Measurements from ENCODE around the gene LETMD1. TPM values are rescaled to one million over a fixed set of nuclear protein-coding genes. Genes with fewer than 3 reads are reported as not detected.
A peak's percentile ranks its signal among the peaks of the same experiment; 100 is the strongest.

Gene LETMD1
- total and polyA plus RNA-seq, 2 donors from 2014 or later = 54.4 to 68.2 TPM

DNA sequence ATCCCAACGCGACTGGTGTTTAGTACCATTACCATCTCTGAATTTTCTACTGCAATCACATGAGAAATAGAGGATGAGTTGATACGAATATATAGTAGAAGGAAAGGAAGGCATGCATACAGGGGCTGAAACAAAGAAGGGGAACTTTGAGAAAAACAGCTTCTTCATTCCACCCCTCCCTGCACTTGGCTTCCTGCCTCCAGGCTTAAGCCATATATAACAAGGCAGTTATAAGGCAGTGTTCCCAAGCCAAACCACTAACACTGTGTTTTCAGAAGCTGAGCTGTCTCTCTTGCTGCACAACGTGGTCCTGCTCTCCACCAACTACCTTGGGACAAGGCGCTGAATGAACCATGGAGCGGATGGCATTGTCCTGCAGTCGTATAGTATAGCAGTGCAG, 11.0 kb downstream of the LETMD1 start:
- H3K9me3 ChIP-seq (ENCODE audit: control insufficient read depth in 2 of 3, insufficient read depth in 1 of 3, low read length in 3 of 3) = no peaks in the 10 kb centered on the region
- intact Hi-C loops (cut with DNase I) = no loop called here
- H3K27me3 ChIP-seq (ENCODE audit: control insufficient read depth, insufficient read depth, low read length) = no peaks in the 10 kb centered on the region
- H3K4me3 ChIP-seq (ENCODE audit: low read length in 3 of 3) = no peak overlapping the region
- H3K36me3 ChIP-seq (ENCODE audit: control insufficient read depth in 2 of 3, insufficient read depth in 3 of 3, low read length in 3 of 3) = peaks cover 4 to 55% (median 34%) of the 10 kb centered on the region in 3 donors
- no peak for FAIRE-seq
- no peak for TF ChIP-seq CTCF (IDR thresholded peaks at IDR 0.05; ENCODE audit: borderline replicate concordance, extremely low read depth, insufficient read depth)
- no peak overlapping the region for H3K27ac ChIP-seq (ENCODE audit: low read depth in 2 of 2, low read length in 2 of 2)
- H3K4me1 ChIP-seq (ENCODE audit: control insufficient read depth in 2 of 3, insufficient read depth in 2 of 3, low read depth in 1 of 3, low read length in 3 of 3) = peaks cover 0 to 6% (median 6%) of the 10 kb centered on the region in 3 donors
- H3K9ac ChIP-seq (ENCODE audit: low read length in 3 of 3) = no peak overlapping the region
- no peak for DNase-seq

- Histone ChIP-seq H3K9ac (ENCODE audit: low read length in 3 of 3) (no peak overlapping the region), H3K27ac (ENCODE audit: low read depth in 2 of 2, low read length in 2 of 2) (peak overlapping the region in 1 of 2 donors; percentile 41), H3K4me1 (ENCODE audit: control insufficient read depth in 2 of 3, insufficient read depth in 2 of 3, low read depth in 1 of 3, low read length in 3 of 3) (peaks cover 0 to 6% (median 6%) of the 10 kb centered on the region in 3 donors), H3K9me3 (ENCODE audit: control insufficient read depth in 2 of 3, insufficient read depth in 1 of 3, low read length in 3 of 3) (no peaks in the 10 kb centered on the region), H3K36me3 (ENCODE audit: control insufficient read depth in 2 of 3, insufficient read depth in 3 of 3, low read length in 3 of 3) (peaks cover 2 to 47% (median 44%) of the 10 kb centered on the region in 3 donors), H3K4me3 (ENCODE audit: low read length in 3 of 3) (no peak overlapping the region), H3K27me3 (ENCODE audit: control insufficient read depth, insufficient read depth, low read length) (no peaks in the 10 kb centered on the region)
- no peak for TF ChIP-seq CTCF (IDR thresholded peaks at IDR 0.05; ENCODE audit: borderline replicate concordance, extremely low read depth, insufficient read depth)
- DNase-seq = no peak
- intact Hi-C loops (cut with DNase I) = no loop called here
- no peak for FAIRE-seq
Observed at GRCh38 chr12:51062631-51063397, 14.7 kb downstream of the LETMD1 start.

DNA sequence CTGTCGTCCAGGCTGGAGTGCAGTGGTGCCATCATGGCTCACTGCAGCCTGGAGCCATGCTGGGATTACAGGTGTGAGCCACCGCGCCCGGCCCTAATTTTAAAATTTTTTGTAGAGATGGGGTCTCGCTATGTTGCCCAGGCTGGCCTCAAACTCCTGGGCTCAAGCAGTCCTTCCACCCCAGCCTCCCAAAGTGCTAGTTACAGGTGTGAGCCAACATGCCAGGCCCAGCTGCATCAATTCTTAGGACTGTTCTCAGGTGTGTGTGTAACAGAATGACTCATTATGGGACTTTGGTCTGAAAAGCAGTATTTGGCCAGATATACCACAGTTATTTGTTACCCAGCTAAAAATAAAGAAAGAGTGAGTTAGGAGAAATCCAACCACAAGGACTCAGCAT, 17.4 kb downstream of the LETMD1 start:
- Histone ChIP-seq H3K36me3 (ENCODE audit: control insufficient read depth in 2 of 3, insufficient read depth in 3 of 3, low read length in 3 of 3) (peaks cover 0 to 31% (median 30%) of the 10 kb centered on the region in 3 donors), H3K4me3 (ENCODE audit: low read length in 3 of 3) (no peak overlapping the region), H3K27me3 (ENCODE audit: control insufficient read depth, insufficient read depth, low read length) (no peaks in the 10 kb centered on the region), H3K27ac (ENCODE audit: low read depth in 2 of 2, low read length in 2 of 2) (no peak overlapping the region), H3K9ac (ENCODE audit: low read length in 3 of 3) (no peak overlapping the region), H3K4me1 (ENCODE audit: control insufficient read depth in 2 of 3, insufficient read depth in 2 of 3, low read depth in 1 of 3, low read length in 3 of 3) (peaks cover 0 to 6% (median 6%) of the 10 kb centered on the region in 3 donors), H3K9me3 (ENCODE audit: control insufficient read depth in 2 of 3, insufficient read depth in 1 of 3, low read length in 3 of 3) (no peaks in the 10 kb centered on the region)
- TF ChIP-seq CTCF (IDR thresholded peaks at IDR 0.05; ENCODE audit: borderline replicate concordance, extremely low read depth, insufficient read depth) = no peak
- DNase-seq = no peak
- FAIRE-seq = no peak
- intact Hi-C loops (cut with DNase I) = no loop called here

Measured in kidney (tissue), 14 donors.